NB4 (cell line): ENCODE measurements around the gene HABP4.

Experiments used
- POLR2A ChIP-seq: IDR thresholded peaks from 2 replicates; pipeline ENCODE4 v1.6.1; 2011; ENCODE audit warnings: mild to moderate bottlenecking; ENCODE audit not compliant: insufficient read length; ENCODE audit errors: extremely low read depth
- TF ChIP-seq, protein P1 (sequence below): IDR thresholded peaks from one replicate; pipeline ENCODE4 v1.5.1; 2012; ENCODE audit warnings: low read depth, low read length

DNA sequence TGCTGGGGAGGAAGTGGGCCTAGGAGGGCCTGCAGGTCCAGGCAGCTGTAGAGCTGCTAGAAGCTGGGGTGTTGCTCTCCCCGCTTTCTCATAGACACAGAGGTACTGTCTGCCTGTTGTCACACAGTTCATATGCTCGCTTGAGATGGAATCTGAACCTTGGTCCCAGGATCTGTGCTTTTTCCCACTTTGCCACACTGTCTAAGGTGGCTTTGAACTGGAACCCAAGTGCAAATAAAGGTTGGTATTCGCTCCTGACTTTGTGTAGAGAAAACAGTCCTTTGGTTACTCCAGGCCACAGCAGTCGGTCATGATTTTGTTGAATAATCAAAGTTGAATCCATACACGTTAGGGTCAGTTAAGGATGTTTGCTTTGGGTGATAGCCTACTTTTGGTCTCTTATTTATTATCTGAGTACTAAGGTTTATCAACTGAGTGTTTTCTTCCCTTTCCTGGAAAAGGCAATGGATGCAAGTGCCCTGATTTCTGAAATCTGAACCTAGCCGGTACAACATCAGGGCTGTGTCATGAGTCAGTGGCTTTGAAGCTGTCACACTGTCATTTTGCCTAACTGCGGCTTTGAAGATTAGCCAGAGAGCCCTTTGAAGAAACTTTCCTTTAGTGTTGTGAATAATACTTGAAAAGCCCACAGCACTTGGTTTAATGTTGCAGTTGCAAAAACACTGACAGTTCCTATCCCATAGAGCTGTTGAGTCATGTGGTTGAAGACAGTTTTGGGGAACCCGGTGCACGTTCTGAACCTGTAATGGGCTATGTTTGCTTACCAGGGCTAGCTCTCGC is 41.3 kb downstream of the HABP4 start:
- TF ChIP-seq, protein P1, sequence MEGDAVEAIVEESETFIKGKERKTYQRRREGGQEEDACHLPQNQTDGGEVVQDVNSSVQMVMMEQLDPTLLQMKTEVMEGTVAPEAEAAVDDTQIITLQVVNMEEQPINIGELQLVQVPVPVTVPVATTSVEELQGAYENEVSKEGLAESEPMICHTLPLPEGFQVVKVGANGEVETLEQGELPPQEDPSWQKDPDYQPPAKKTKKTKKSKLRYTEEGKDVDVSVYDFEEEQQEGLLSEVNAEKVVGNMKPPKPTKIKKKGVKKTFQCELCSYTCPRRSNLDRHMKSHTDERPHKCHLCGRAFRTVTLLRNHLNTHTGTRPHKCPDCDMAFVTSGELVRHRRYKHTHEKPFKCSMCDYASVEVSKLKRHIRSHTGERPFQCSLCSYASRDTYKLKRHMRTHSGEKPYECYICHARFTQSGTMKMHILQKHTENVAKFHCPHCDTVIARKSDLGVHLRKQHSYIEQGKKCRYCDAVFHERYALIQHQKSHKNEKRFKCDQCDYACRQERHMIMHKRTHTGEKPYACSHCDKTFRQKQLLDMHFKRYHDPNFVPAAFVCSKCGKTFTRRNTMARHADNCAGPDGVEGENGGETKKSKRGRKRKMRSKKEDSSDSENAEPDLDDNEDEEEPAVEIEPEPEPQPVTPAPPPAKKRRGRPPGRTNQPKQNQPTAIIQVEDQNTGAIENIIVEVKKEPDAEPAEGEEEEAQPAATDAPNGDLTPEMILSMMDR = no peak
- no peak for TF ChIP-seq POLR2A
